HEK293T (cell line): ENCODE results near the gene TMUB2.

Source experiments
- CTCF ChIA-PET: fragments of 350-600 bp; formaldehyde crosslinking; extraction: SDS; loops from one replicate; lab custom pipeline; 2021; ENCODE audit warnings: antibody characterized with exemption, inconsistent platforms; lab: Yijun Ruan, JAX
- POLR2A ChIA-PET: fragments of 350-600 bp; formaldehyde crosslinking; extraction: SDS; loops from one replicate; lab custom pipeline; 2020; ENCODE audit warnings: antibody characterized with exemption, inconsistent platforms; lab: Yijun Ruan, JAX
- DNase-seq: peaks from one replicate; pipeline ENCODE4 v3.0.0; 2012; ENCODE audit warnings: mixed read lengths; ENCODE audit errors: extremely low spot score
- ARNT ChIP-seq: fragments of 450-650 bp; IDR thresholded peaks from 2 replicates; pipeline ENCODE4 v1.6.1; 2017; ENCODE audit warnings: mild to moderate bottlenecking
- BHLHE40 ChIP-seq: fragments of 450-650 bp; IDR thresholded peaks from 2 replicates; pipeline ENCODE4 v1.6.1; 2016; ENCODE audit warnings: mild to moderate bottlenecking, moderate library complexity, borderline replicate concordance
- CTBP1 ChIP-seq: fragments of 450-650 bp; IDR thresholded peaks from 2 replicates; pipeline ENCODE4 v1.6.1; 2016; ENCODE audit warnings: borderline replicate concordance
- ELF4 ChIP-seq: fragments of 450-650 bp; IDR thresholded peaks from 2 replicates; pipeline ENCODE4 v1.6.1; 2017; ENCODE audit warnings: antibody characterized with exemption
- FOXA1 ChIP-seq: fragments of 450-650 bp; IDR thresholded peaks from 2 replicates; pipeline ENCODE4 v1.6.1; 2016; ENCODE audit warnings: mild to moderate bottlenecking
- FOXK2 ChIP-seq: fragments of 450-650 bp; IDR thresholded peaks from 2 replicates; pipeline ENCODE4 v1.6.1; 2016; ENCODE audit warnings: mild to moderate bottlenecking
- FOXM1 ChIP-seq: fragments of 450-650 bp; IDR thresholded peaks from 2 replicates; pipeline ENCODE4 v1.6.1; 2017; ENCODE audit warnings: mild to moderate bottlenecking, borderline replicate concordance
- HDGF ChIP-seq: fragments of 450-650 bp; IDR thresholded peaks from 2 replicates; pipeline ENCODE4 v1.6.1; 2017; ENCODE audit warnings: antibody characterized with exemption, borderline replicate concordance
- L3MBTL2 ChIP-seq: fragments of 450-650 bp; conservative IDR thresholded peaks from 2 replicates; pipeline ENCODE4 v1.6.1; 2016; ENCODE audit warnings: mild to moderate bottlenecking
- LEF1 ChIP-seq: fragments of 450-650 bp; IDR thresholded peaks from 2 replicates; pipeline ENCODE4 v1.6.1; 2017; ENCODE audit warnings: mild to moderate bottlenecking, borderline replicate concordance
- NFRKB ChIP-seq: fragments of 450-650 bp; IDR thresholded peaks from 2 replicates; pipeline ENCODE4 v1.6.1; 2016; ENCODE audit warnings: mild to moderate bottlenecking, moderate library complexity
- PKNOX1 ChIP-seq: fragments of 450-650 bp; IDR thresholded peaks from 2 replicates; pipeline ENCODE4 v1.6.1; 2016
- SP1 ChIP-seq: fragments of 450-650 bp; IDR thresholded peaks from 2 replicates; pipeline ENCODE4 v1.6.1; 2017
- SUZ12 ChIP-seq: fragments of 450-650 bp; IDR thresholded peaks from 2 replicates; pipeline ENCODE4 v1.6.1; 2016; ENCODE audit warnings: mild to moderate bottlenecking
- TARDBP ChIP-seq: fragments of 450-650 bp; IDR thresholded peaks from 2 replicates; pipeline ENCODE4 v1.6.1; 2016
- ZNF384 ChIP-seq: fragments of 450-650 bp; IDR thresholded peaks from 2 replicates; pipeline ENCODE4 v1.6.1; 2016

The TMUB2 gene

GRCh38 chr17:44210342-44211192, 23.8 kb downstream of the TMUB2 start:
- CTCF ChIA-PET, result interaction anchor here (0.6 to 2.4 kb wide), 15 partner anchors 9 to 170 kb away, joined by 3 to 14 read pairs (median 4); partner anchors contain the start of genes FAM171A2, GRN and TMUB2
- DNase-seq, result peak; percentile 90
- POLR2A ChIA-PET, result interaction anchor here (1.0 to 3.4 kb wide), 8 partner anchors 10 to 135 kb away, joined by 3 to 26 read pairs (median 7); partner anchors contain the start of genes ATXN7L3, GRN, SLC25A39 and TMUB2
- TF ChIP-seq FOXA1 (no peak), SUZ12 (no peak), CTBP1 (no peak), LEF1 (no peak), L3MBTL2 (peak; percentile 57; the same call in 1 of the 2 replicates), PKNOX1 (no peak), ZNF384 (no peak), NFRKB (no peak), TARDBP (no peak), ELF4 (no peak), ARNT (peak; percentile 52; the same call in 1 of the 2 replicates), BHLHE40 (no peak), SP1 (no peak), HDGF (0 out of 2 replicates have a peak, but pooled peaks have one; percentile 42), FOXK2 (no peak), FOXM1 (0 out of 2 replicates have a peak, but pooled peaks have one; percentile 22)

- no peak for TF ChIP-seq SUZ12
- TF ChIP-seq ELF4, result no peak
- no peak for TF ChIP-seq PKNOX1
- TF ChIP-seq FOXK2, result no peak
- no peak for TF ChIP-seq HDGF
- TF ChIP-seq L3MBTL2, result no peak
- no peak for TF ChIP-seq TARDBP
- TF ChIP-seq NFRKB, result no peak
- no peak for DNase-seq
- ChIA-PET POLR2A (interaction anchor here (1.2 to 3.4 kb wide), 4 partner anchors 9 to 133 kb away, joined by 4 to 26 read pairs (median 11); partner anchors contain the start of genes ATXN7L3, GRN and UBTF), CTCF (interaction anchor here (0.8 to 2.4 kb wide), 6 partner anchors 10 to 146 kb away, joined by 3 to 14 read pairs (median 3); partner anchors contain the start of gene GRN)
Measured at GRCh38 chr17:44211281-44212265, 24.8 kb downstream of the TMUB2 start.

- CTCF ChIA-PET, result interaction anchor here (0.5 to 0.8 kb wide), 2 partner anchors 63 to 137 kb away, joined by 3 read pairs; no protein-coding TSS in a partner anchor
- TF ChIP-seq CTBP1 (no peak), ZNF384 (no peak), FOXM1 (no peak), L3MBTL2 (no peak), FOXK2 (no peak), LEF1 (no peak), ELF4 (no peak), NFRKB (no peak), PKNOX1 (no peak), TARDBP (no peak), ARNT (no peak), BHLHE40 (no peak), HDGF (no peak), SP1 (no peak), FOXA1 (no peak), SUZ12 (no peak)
- no peak for DNase-seq
- POLR2A ChIA-PET, result interaction anchor here (1.1 to 3.4 kb wide), 2 partner anchors 8 to 129 kb away, joined by 3 to 26 read pairs; partner anchors contain the start of gene UBTF
Measured at GRCh38 chr17:44212507-44213402, 26.0 kb downstream of the TMUB2 start.

- no peak for DNase-seq
- ChIA-PET CTCF (interaction anchor here (0.5 to 0.8 kb wide), 2 partner anchors 62 to 136 kb away, joined by 3 read pairs; no protein-coding TSS in a partner anchor), POLR2A (interaction anchor here (1.0 to 1.1 kb wide), 2 partner anchors 49 to 128 kb away, joined by 3 to 4 read pairs; no protein-coding TSS in a partner anchor)
- TF ChIP-seq FOXM1 (no peak), ELF4 (no peak), FOXK2 (no peak), NFRKB (no peak), SUZ12 (no peak), PKNOX1 (no peak), ARNT (no peak), TARDBP (no peak), ZNF384 (no peak), SP1 (no peak), LEF1 (no peak)
Measured at GRCh38 chr17:44213403-44214229, 26.8 kb downstream of the TMUB2 start.
